SK-N-DZ (cell line): ENCODE data around the gene FBH1.
A peak's percentile ranks its signal among the peaks of the same experiment; 100 is the strongest.
"Not testable (repeated sequence)": the region's sequence is repeated elsewhere in the genome, so short reads cannot be mapped to it uniquely, and the experiment has no call there.

Source experiments
- DNase-seq: peaks from one replicate; pipeline ENCODE4 v3.0.0-alpha.2; 2015; ENCODE audit warnings: low spot score

Gene FBH1

GRCh38 chr10:5958675-5959074 is 68.6 kb downstream of the FBH1 start:
- DNase-seq = no peak

GRCh38 chr10:5959142-5959541 is 69.1 kb downstream of the FBH1 start:
- DNase-seq = no peak

- DNase-seq = no peak
These were observed 69.6 kb downstream of the FBH1 start for GRCh38 chr10:5959581-5960069.

GRCh38 chr10:5960070-5960972 is 70.3 kb downstream of the FBH1 start:
- no peak for DNase-seq

GRCh38 chr10:5960973-5961275 is 70.9 kb downstream of the FBH1 start:
- DNase-seq = not testable (repeated sequence)

- no peak for DNase-seq
These were observed 71.5 kb downstream of the FBH1 start for GRCh38 chr10:5961405-5962100.

- not testable (repeated sequence) for DNase-seq
These were observed 72.4 kb downstream of the FBH1 start for GRCh38 chr10:5962358-5962940.

GRCh38 chr10:5963071-5963470 is 73.0 kb downstream of the FBH1 start:
- DNase-seq = no peak

- no peak for DNase-seq
These were observed 73.5 kb downstream of the FBH1 start for GRCh38 chr10:5963591-5963990.

GRCh38 chr10:5964736-5965135 is 74.7 kb downstream of the FBH1 start:
- DNase-seq = no peak

GRCh38 chr10:5965266-5965665 is 75.2 kb downstream of the FBH1 start:
- no peak for DNase-seq

- no peak for DNase-seq
These were observed 78.1 kb downstream of the FBH1 start for GRCh38 chr10:5968037-5968680.

- DNase-seq = peak; percentile 38
These were observed 78.8 kb downstream of the FBH1 start for GRCh38 chr10:5968681-5969453.

- no peak for DNase-seq
These were observed 80.0 kb downstream of the FBH1 start for GRCh38 chr10:5970066-5970465.

- DNase-seq = no peak
These were observed 80.5 kb downstream of the FBH1 start for GRCh38 chr10:5970527-5970926.

- no peak for DNase-seq
These were observed 81.3 kb downstream of the FBH1 start for GRCh38 chr10:5971315-5971832.

GRCh38 chr10:5971886-5972285 is 81.8 kb downstream of the FBH1 start:
- DNase-seq = no peak

- DNase-seq = no peak
These were observed 83.0 kb downstream of the FBH1 start for GRCh38 chr10:5973069-5973468.

- no peak for DNase-seq
These were observed 85.8 kb downstream of the FBH1 start for GRCh38 chr10:5975641-5976473.
